ENCODE results near the gene MUS81. TPM values are rescaled to one million over a fixed set of nuclear protein-coding genes. Genes with fewer than 3 reads are reported as not detected.
A peak's percentile ranks its signal among the peaks of the same experiment; 100 is the strongest.

MUS81 gene
- total and polyA plus RNA-seq, 10 of the 15 experiments (the other 5 are each of a cell fraction or from before 2014, with no cell fraction given) = 11.8 to 76.1 (median 48.4) TPM

- TF ChIP-seq MYC (IDR thresholded peaks at IDR 0.05; ENCODE audit: insufficient read depth, insufficient read length, insufficient replicate concordance, low read length, severe bottlenecking) (no peak), ZNF384 (IDR thresholded peaks at IDR 0.05; ENCODE audit: borderline replicate concordance, low read depth, low read length) (no peak), RELB (IDR thresholded peaks at IDR 0.05; ENCODE audit: low read depth) (no peak), FOXK2 (IDR thresholded peaks at IDR 0.05) (no peak; the same call in 1 of the 2 replicates), CBX5 (IDR thresholded peaks at IDR 0.05; ENCODE audit: low read depth) (no peak), JUNB (IDR thresholded peaks at IDR 0.05) (no peak)
Observed at GRCh38 chr11:65859812-65860277, 388 bp upstream of the MUS81 start (continued).

GRCh38 chr11:65861165-65861505 lies 902 bp downstream of the MUS81 start:
- in situ Hi-C loops (cut with MboI) (loop anchor here (25.0 kb wide), 1 partner anchor 1624 kb away; the partner anchor contains the start of genes DNAJC4, FKBP2, NUDT22 and PPP1R14B), intact Hi-C loops (cut with micrococcal nuclease; ENCODE audit: unreplicated experiment) (no loop called here)
- no peak for TF ChIP-seq BHLHE40 (IDR thresholded peaks at IDR 0.05; ENCODE audit: borderline replicate concordance in 1 of 2, low read depth in 2 of 2, low read length in 1 of 2)
- no peak for TF ChIP-seq CHD2 (IDR thresholded peaks at IDR 0.05; ENCODE audit: borderline replicate concordance, low read depth, low read length)
- no peak for TF ChIP-seq ZNF217 (IDR thresholded peaks at IDR 0.05)
- no peak for TF ChIP-seq ZSCAN29 (IDR thresholded peaks at IDR 0.05)
- TF ChIP-seq NFIC (IDR thresholded peaks at IDR 0.05; ENCODE audit: low read depth, low read length) = no peak
- no peak for TF ChIP-seq ATF2 (IDR thresholded peaks at IDR 0.05; ENCODE audit: low read length)
- TF ChIP-seq MXI1 (IDR thresholded peaks at IDR 0.05; ENCODE audit: low read depth, low read length) = no peak
- TF ChIP-seq MAX (IDR thresholded peaks at IDR 0.05; ENCODE audit: low read depth, low read length) = no peak
- TF ChIP-seq EZH2 (IDR thresholded peaks at IDR 0.05; ENCODE audit: borderline replicate concordance, control insufficient read depth, low read depth, low read length) = no peak
- H3K36me3 ChIP-seq (ENCODE audit: control insufficient read depth in 2 of 2, insufficient read depth in 2 of 2, low read length in 1 of 2) = peaks cover 20 to 31% of the 10 kb centered on the region in 2 experiments
- RAD21 ChIA-PET (ENCODE audit: unreplicated experiment) = interaction anchor here (5.0 kb wide), 1 partner anchor 29 kb away, joined by 76 read pairs; the partner anchor contains the start of genes CCDC85B and FIBP
- H3K27ac ChIP-seq (ENCODE audit: control insufficient read depth, insufficient read depth) = peak overlapping the region; percentile 100
- H2AFZ ChIP-seq (ENCODE audit: control insufficient read depth, low read depth, low read length) = no peak overlapping the region
- DNase-seq (ENCODE audit: low read depth, low spot score) = no peak
- H3K79me2 ChIP-seq (ENCODE audit: control insufficient read depth, insufficient read depth, low read length) = peaks cover 45% of the 10 kb centered on the region
- H3K4me1 ChIP-seq (ENCODE audit: control insufficient read depth, insufficient read depth, low read length) = peaks cover 16% of the 10 kb centered on the region
- no TSS peak for BruUV-seq (replicated peaks)
- peak overlapping the region; percentile 97 for H3K9ac ChIP-seq (ENCODE audit: control insufficient read depth, insufficient read depth, low read length)
- 6% methylated on average over 14 of the region's 14 CpGs for WGBS (ENCODE audit: insufficient coverage, insufficient replicate concordance, low lambda C conversion rate, missing lambda C conversion rate)
- CTCF ChIA-PET = interaction anchor here (0.7 to 5.7 kb wide), 6 partner anchors 9 to 289 kb away, joined by 3 to 146 read pairs (median 6); partner anchors contain the start of genes CCDC85B, FAM89B and FIBP
- peaks cover 7% of the 10 kb centered on the region for H4K20me1 ChIP-seq (ENCODE audit: control insufficient read depth, insufficient read depth)
- H3K27me3 ChIP-seq (replicated peaks in 1 of 2; ENCODE audit: control insufficient read depth in 2 of 2, insufficient read depth in 2 of 2, low read length in 1 of 2) = no peaks in the 10 kb centered on the region
- SMC1A ChIA-PET (ENCODE audit: uncharacterized antibody, unreplicated experiment) = interaction anchor here (0.6 to 4.3 kb wide), 2 partner anchors 29 to 93 kb away, joined by 4 to 52 read pairs; partner anchors contain the start of genes CCDC85B and FIBP
- no peak for ATAC-seq
- FAIRE-seq = no peak
- H3K9me3 ChIP-seq (replicated peaks; ENCODE audit: control insufficient read depth, insufficient read depth, low read length) = no peaks in the 10 kb centered on the region
- POLR2A ChIA-PET = interaction anchor here (0.9 to 5.6 kb wide), 7 partner anchors 9 to 149 kb away, joined by 3 to 155 read pairs (median 13); partner anchors contain the start of genes CCDC85B, EFEMP2, FIBP and KAT5
- H3K4me3 ChIP-seq = peak overlapping the region; percentile 85
- peak overlapping the region; percentile 97 for H3K4me2 ChIP-seq (ENCODE audit: control insufficient read depth, insufficient read depth)
